ENCODE data around the gene DSG1.

GRCh38 chr18:31274931-31275330, 43.0 kb upstream of the DSG1 start:
- TF ChIP-seq POLR2A (IDR thresholded peaks at IDR 0.05; ENCODE audit: control extremely low read depth in 1 of 2, low read depth in 2 of 2, low read length in 2 of 2) (no peak), EP300 (IDR thresholded peaks at IDR 0.05; ENCODE audit: borderline replicate concordance in 1 of 2, low read depth in 2 of 2, low read length in 2 of 2) (no peak), ATF2 (IDR thresholded peaks at IDR 0.05; ENCODE audit: low read length) (no peak), BRCA1 (IDR thresholded peaks at IDR 0.05; ENCODE audit: low read depth, low read length) (no peak), RFX5 (IDR thresholded peaks at IDR 0.05; ENCODE audit: borderline replicate concordance, low read depth, low read length) (no peak), TEAD4 (IDR thresholded peaks at IDR 0.05; ENCODE audit: low read depth, low read length) (no peak), TAF1 (IDR thresholded peaks at IDR 0.05; ENCODE audit: low read depth, low read length) (no peak), EZH2 (IDR thresholded peaks at IDR 0.05; ENCODE audit: low read depth, low read length, severe bottlenecking) (no peak), EGR1 (IDR thresholded peaks at IDR 0.05; ENCODE audit: borderline replicate concordance, low read depth, low read length) (no peak)
- TF ChIP-seq, protein P1, sequence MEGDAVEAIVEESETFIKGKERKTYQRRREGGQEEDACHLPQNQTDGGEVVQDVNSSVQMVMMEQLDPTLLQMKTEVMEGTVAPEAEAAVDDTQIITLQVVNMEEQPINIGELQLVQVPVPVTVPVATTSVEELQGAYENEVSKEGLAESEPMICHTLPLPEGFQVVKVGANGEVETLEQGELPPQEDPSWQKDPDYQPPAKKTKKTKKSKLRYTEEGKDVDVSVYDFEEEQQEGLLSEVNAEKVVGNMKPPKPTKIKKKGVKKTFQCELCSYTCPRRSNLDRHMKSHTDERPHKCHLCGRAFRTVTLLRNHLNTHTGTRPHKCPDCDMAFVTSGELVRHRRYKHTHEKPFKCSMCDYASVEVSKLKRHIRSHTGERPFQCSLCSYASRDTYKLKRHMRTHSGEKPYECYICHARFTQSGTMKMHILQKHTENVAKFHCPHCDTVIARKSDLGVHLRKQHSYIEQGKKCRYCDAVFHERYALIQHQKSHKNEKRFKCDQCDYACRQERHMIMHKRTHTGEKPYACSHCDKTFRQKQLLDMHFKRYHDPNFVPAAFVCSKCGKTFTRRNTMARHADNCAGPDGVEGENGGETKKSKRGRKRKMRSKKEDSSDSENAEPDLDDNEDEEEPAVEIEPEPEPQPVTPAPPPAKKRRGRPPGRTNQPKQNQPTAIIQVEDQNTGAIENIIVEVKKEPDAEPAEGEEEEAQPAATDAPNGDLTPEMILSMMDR (IDR thresholded peaks at IDR 0.05; ENCODE audit: control extremely low read depth in 1 of 3, insufficient read depth in 1 of 3, low read depth in 1 of 3, low read length in 3 of 3) = no peak
- TF ChIP-seq, protein P2, sequence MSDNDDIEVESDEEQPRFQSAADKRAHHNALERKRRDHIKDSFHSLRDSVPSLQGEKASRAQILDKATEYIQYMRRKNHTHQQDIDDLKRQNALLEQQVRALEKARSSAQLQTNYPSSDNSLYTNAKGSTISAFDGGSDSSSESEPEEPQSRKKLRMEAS (IDR thresholded peaks at IDR 0.05) = no peak
